ENCODE measurements around the gene SPANXN4.

SPANXN4 gene

DNA sequence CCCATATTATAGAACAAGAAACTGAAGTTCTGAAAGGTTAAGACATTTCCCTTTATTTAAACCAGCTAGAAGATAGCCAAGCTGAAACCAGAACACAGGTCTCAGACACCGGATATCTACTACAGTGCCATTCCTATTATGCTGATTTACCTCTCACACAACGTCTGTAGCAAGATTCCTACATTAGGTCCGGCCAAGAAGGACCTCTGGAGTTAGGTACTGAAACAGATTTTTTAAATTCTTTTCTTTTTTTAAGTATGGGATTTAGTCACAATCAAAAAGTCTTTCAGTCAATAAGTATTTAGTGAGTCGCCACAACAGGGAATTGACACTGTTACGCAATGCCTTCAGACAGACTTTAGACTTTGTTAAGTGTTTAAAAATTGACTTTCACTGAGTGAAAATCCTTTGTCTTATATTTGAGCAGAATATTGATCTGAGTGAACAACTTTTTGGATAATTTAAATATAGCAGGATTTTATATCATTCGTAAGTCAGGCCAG lies 26.5 kb upstream of the SPANXN4 start:
- DNase-seq (ENCODE audit: low read depth) = no peak
- TF ChIP-seq, protein P1, sequence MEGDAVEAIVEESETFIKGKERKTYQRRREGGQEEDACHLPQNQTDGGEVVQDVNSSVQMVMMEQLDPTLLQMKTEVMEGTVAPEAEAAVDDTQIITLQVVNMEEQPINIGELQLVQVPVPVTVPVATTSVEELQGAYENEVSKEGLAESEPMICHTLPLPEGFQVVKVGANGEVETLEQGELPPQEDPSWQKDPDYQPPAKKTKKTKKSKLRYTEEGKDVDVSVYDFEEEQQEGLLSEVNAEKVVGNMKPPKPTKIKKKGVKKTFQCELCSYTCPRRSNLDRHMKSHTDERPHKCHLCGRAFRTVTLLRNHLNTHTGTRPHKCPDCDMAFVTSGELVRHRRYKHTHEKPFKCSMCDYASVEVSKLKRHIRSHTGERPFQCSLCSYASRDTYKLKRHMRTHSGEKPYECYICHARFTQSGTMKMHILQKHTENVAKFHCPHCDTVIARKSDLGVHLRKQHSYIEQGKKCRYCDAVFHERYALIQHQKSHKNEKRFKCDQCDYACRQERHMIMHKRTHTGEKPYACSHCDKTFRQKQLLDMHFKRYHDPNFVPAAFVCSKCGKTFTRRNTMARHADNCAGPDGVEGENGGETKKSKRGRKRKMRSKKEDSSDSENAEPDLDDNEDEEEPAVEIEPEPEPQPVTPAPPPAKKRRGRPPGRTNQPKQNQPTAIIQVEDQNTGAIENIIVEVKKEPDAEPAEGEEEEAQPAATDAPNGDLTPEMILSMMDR (conservative IDR thresholded peaks at IDR 0.05; ENCODE audit: low read depth, low read length) = no peak
- no peak overlapping the region for H3K4me3 ChIP-seq (ENCODE audit: low read depth, low read length)

DNA sequence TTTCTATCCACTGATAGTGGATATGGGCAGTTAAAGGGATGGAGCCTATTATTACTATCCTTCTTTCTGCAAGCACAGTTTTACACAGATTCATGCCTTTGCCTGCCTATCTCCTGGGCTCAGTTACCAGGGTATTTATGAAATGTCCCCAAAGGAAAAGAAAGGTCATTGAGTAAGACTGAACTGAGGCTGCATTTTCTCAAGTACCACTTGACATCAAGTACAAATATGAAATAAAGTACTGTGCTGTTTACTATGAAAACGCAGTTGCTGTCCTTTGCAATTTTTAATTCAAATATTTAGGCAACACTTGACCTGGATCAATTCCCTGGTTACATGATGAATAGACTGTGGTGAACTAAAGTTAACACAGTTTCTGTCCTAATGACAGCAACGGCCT lies 23.5 kb upstream of the SPANXN4 start:
- DNase-seq (ENCODE audit: low read depth) = no peak
- TF ChIP-seq, protein P1 (conservative IDR thresholded peaks at IDR 0.05; ENCODE audit: low read depth, low read length) = no peak
- H3K4me3 ChIP-seq (ENCODE audit: low read depth, low read length) = no peak overlapping the region

DNA sequence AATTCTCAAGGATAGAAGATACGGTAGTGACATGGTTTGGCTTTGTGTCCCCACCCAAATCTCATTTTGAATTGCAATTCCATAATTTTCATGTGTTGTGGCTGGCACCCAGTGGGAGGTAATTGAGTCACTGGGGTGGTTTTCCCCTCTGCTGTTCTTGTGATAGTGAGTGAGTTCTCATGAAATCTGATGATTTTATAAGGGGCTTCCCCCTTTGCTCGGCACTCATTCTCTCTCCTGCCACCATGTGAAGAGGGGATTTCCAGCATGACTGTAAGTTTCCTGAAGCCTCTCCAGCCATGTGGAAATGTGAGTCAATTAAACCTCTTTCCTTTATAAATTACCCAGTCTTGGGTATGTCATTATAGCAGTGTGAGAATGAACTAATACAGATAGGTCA lies 8.5 kb upstream of the SPANXN4 start:
- H3K4me3 ChIP-seq (ENCODE audit: low read depth, low read length) = no peak overlapping the region
- no peak for DNase-seq (ENCODE audit: low read depth)
- TF ChIP-seq, protein P1 (conservative IDR thresholded peaks at IDR 0.05; ENCODE audit: low read depth, low read length) = no peak

DNA sequence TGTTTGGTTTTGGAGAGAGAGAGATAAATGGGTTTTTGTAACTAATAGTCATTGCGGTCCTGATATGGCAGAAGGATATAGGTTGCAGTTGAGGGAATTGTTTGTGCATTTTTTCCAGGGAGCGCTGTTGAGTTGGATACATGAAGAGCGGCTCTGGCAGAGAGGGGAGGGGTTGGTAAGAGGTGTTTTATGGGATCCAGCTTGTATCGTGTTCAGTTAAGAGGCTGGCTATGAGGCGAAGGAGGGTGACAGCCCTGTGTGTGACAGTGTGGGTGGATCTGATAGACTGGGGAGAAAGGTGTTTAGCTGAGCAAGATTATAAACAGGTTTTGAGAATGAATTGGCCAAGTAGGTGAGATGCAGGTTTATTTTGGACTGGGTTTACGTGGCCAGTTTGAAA lies 1.5 kb downstream of the SPANXN4 start:
- no peak for DNase-seq (ENCODE audit: low read depth)
- H3K4me3 ChIP-seq (ENCODE audit: low read depth, low read length) = no peak overlapping the region
- TF ChIP-seq, protein P1 (conservative IDR thresholded peaks at IDR 0.05; ENCODE audit: low read depth, low read length) = no peak

DNA sequence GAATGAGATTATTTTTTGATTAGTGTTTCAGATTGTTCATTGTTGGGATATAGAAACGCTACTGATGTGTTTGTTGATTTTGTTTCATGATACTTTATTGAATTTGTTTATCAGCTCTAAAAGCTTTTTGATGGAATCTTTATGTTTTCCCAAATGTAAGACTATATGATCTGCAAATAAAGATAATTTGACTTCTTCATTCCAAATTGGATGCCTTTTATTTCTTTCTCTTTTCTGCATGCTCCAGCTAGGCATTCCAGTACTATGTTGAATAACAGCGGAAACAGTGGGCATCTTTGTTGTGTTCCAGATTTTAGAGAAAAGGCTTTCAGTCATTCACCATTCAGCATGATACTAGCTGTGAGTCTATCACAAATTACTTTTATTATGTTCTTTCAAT lies 21.8 kb downstream of the SPANXN4 start:
- DNase-seq (ENCODE audit: low read depth) = no peak
- TF ChIP-seq, protein P1 (conservative IDR thresholded peaks at IDR 0.05; ENCODE audit: low read depth, low read length) = no peak
- H3K4me3 ChIP-seq (ENCODE audit: low read depth, low read length) = no peak overlapping the region

DNA sequence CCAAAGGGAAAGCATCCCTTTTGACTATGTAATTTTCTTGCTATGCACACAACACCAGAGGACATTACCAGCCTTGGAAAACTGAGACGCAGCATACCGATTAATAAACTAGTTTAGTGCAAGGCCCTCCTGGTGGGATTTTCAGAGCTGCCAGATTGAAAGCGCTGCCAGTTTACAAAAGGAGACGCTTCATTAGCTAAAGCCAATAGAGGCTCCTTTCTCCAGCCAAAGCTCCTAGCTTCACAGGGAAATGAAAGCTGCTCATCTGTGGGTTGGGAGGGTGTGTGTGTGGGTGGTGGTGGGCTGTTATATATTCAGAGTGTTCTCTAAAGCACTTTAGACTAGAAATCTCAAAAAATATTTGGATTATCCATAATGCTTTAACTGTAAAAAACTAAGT lies 32.4 kb downstream of the SPANXN4 start:
- no peak overlapping the region for H3K4me3 ChIP-seq (ENCODE audit: low read depth, low read length)
- DNase-seq (ENCODE audit: low read depth) = no peak
- TF ChIP-seq, protein P1 (conservative IDR thresholded peaks at IDR 0.05; ENCODE audit: low read depth, low read length) = no peak

DNA sequence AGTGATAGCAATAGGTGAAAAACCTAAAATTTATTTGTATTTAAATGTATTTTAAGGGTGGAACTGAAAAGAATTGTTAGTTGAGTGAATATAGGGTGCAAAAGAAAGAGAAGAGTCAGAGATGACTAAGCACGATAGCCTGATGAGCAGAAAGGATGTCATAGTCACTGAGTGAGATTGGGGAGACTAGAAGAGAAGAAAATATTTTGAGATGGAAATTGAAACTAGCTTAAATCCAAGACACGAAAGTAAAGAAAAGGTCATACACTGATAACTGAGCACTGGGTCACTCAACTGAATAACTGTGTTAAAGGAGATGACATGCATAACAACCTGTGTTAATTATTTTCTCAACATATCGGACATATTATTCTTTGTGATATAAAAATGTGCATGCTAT lies 55.5 kb downstream of the SPANXN4 start:
- no peak overlapping the region for H3K4me3 ChIP-seq (ENCODE audit: low read depth, low read length)
- TF ChIP-seq, protein P1 (conservative IDR thresholded peaks at IDR 0.05; ENCODE audit: low read depth, low read length) = no peak
- DNase-seq (ENCODE audit: low read depth) = no peak

Data from choroid plexus epithelial cell (primary cell).